ENCODE data around the gene HSF2BP.

Gene HSF2BP

GRCh38 chr21:43669828-43670605 is 10.7 kb upstream of the HSF2BP start:
- no peak overlapping the region for H3K4me3 ChIP-seq (ENCODE audit: low read depth, low read length)
- TF ChIP-seq CTCF (IDR thresholded peaks at IDR 0.05; ENCODE audit: borderline replicate concordance, insufficient read depth, low read depth, low read length): no peak

GRCh38 chr21:43667191-43667904 is 8.1 kb upstream of the HSF2BP start:
- TF ChIP-seq CTCF (IDR thresholded peaks at IDR 0.05; ENCODE audit: borderline replicate concordance, insufficient read depth, low read depth, low read length): no peak
- H3K4me3 ChIP-seq (ENCODE audit: low read depth, low read length): no peak overlapping the region

GRCh38 chr21:43665879-43666278 is 6.6 kb upstream of the HSF2BP start:
- TF ChIP-seq CTCF (IDR thresholded peaks at IDR 0.05; ENCODE audit: borderline replicate concordance, insufficient read depth, low read depth, low read length): no peak
- no peak overlapping the region for H3K4me3 ChIP-seq (ENCODE audit: low read depth, low read length)

GRCh38 chr21:43664358-43664757 is 5.1 kb upstream of the HSF2BP start:
- H3K4me3 ChIP-seq (ENCODE audit: low read depth, low read length): no peak overlapping the region
- TF ChIP-seq CTCF (IDR thresholded peaks at IDR 0.05; ENCODE audit: borderline replicate concordance, insufficient read depth, low read depth, low read length): no peak

- no peak overlapping the region for H3K4me3 ChIP-seq (ENCODE audit: low read depth, low read length)
- no peak for TF ChIP-seq CTCF (IDR thresholded peaks at IDR 0.05; ENCODE audit: borderline replicate concordance, insufficient read depth, low read depth, low read length)
These were observed 3.7 kb upstream of the HSF2BP start for GRCh38 chr21:43663033-43663432.

GRCh38 chr21:43662286-43662685 is 3.0 kb upstream of the HSF2BP start:
- no peak for TF ChIP-seq CTCF (IDR thresholded peaks at IDR 0.05; ENCODE audit: borderline replicate concordance, insufficient read depth, low read depth, low read length)
- H3K4me3 ChIP-seq (ENCODE audit: low read depth, low read length): no peak overlapping the region

- TF ChIP-seq CTCF (IDR thresholded peaks at IDR 0.05; ENCODE audit: borderline replicate concordance, insufficient read depth, low read depth, low read length): no peak
- no peak overlapping the region for H3K4me3 ChIP-seq (ENCODE audit: low read depth, low read length)
These were observed 536 bp downstream of the HSF2BP start for GRCh38 chr21:43658769-43659135.

Measured in GM12875 (cell line).